ENCODE measurements around the gene CES2. TPM values are rescaled to one million over a fixed set of nuclear protein-coding genes. Genes with fewer than 3 reads are reported as not detected.
A peak's percentile ranks its signal among the peaks of the same experiment; 100 is the strongest.

Gene CES2
- total RNA-seq, 1 experiment from 2014 or later: 35.4 TPM

DNA sequence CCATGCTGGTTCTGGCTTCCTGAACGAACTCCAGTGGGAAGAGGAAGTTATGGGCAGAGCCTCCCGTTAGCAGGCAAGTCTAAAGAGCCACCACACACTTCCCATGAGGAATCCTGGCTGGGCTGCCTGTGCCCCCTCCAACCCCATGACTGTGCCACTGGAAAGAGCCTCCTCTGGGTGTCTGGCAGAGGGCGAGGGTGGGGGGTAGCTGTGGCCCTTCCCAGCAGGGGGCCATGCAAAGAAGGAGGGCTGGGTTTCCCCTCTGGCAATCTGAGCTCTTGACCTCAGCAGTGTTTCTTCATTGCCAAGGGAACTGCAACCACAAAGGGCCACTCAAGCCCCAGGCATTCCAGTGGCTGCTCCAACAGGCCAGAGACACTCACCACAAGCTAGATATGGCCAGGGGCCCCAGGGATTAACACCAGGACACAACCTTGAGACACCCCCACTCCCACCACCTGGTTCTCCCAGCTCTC lies 8.3 kb upstream of the CES2 start:
- ATAC-seq (peak; percentile 30), DNase-seq (ENCODE audit: low read depth, low spot score) (no peak)
- peaks cover 0 to 2% of the 10 kb centered on the region in 2 experiments; a peak in 1 of 4 replicates for H3K36me3 ChIP-seq (ENCODE audit: control insufficient read depth in 1 of 2, insufficient read depth in 2 of 2, low read length in 2 of 2)
- no peak overlapping the region for H3K9ac ChIP-seq (ENCODE audit: low read length)
- ChIA-PET POLR2A (no interaction called here), CTCF (interaction anchor here (1.1 to 2.8 kb wide), 2 partner anchors 17 to 32 kb away, joined by 4 to 32 read pairs; no protein-coding TSS in a partner anchor), RAD21 (ENCODE audit: low non-redundant PET in 1 of 2, low total read pairs in 2 of 2, uncharacterized antibody in 2 of 2, unreplicated experiment in 2 of 2) (no interaction called here)
- H3K4me1 ChIP-seq (ENCODE audit: control insufficient read depth in 1 of 2, insufficient read depth in 2 of 2, low read length in 2 of 2): peaks cover 21 to 50% of the 10 kb centered on the region in 2 experiments
- H3K79me2 ChIP-seq (ENCODE audit: insufficient read depth, low read length): peaks cover under 1% of the 10 kb centered on the region; the same call in 1 of the 2 replicates
- peak overlapping the region; percentile 45 for H3K4me2 ChIP-seq (ENCODE audit: low read length)
- no peaks in the 10 kb centered on the region for H3K27me3 ChIP-seq (ENCODE audit: insufficient read depth, low read length)
- no peaks in the 10 kb centered on the region for H3K9me3 ChIP-seq (ENCODE audit: control insufficient read depth in 1 of 2, insufficient read depth in 1 of 2, low read depth in 1 of 2, low read length in 2 of 2)
- no peaks in the 10 kb centered on the region for H3K9me2 ChIP-seq (ENCODE audit: insufficient read depth)
- H3K27ac ChIP-seq (ENCODE audit: low read depth, low read length): peak overlapping the region; percentile 22; the same call in 1 of the 2 replicates
- intact Hi-C loops (cut with micrococcal nuclease): no loop called here
- no peak overlapping the region for H2AFZ ChIP-seq (ENCODE audit: low read depth, low read length, poor library complexity, severe bottlenecking)
- no peaks in the 10 kb centered on the region for H4K20me1 ChIP-seq (ENCODE audit: insufficient read depth)
- no peak overlapping the region for H3K4me3 ChIP-seq (replicated peaks in 1 of 2; ENCODE audit: low read depth in 1 of 2, low read length in 2 of 2)
- TF ChIP-seq SIN3A (IDR thresholded peaks at IDR 0.05; ENCODE audit: low read depth) (no peak), CBX3 (IDR thresholded peaks at IDR 0.05; ENCODE audit: low read depth) (no peak), EGR1 (IDR thresholded peaks at IDR 0.05; ENCODE audit: low read depth) (no peak), CEBPB (IDR thresholded peaks at IDR 0.05; ENCODE audit: low read depth) (no peak)
- BruUV-seq (replicated peaks): no TSS peak

GRCh38 chr16:66927918-66928649 lies 7.2 kb upstream of the CES2 start:
- peak overlapping the region; percentile 22 for H3K27ac ChIP-seq (ENCODE audit: low read depth, low read length)

More at GRCh38 chr16:66927918-66928649, 7.2 kb upstream of the CES2 start:
- Histone ChIP-seq H2AFZ (ENCODE audit: low read depth, low read length, poor library complexity, severe bottlenecking) (no peak overlapping the region), H3K9me2 (ENCODE audit: insufficient read depth) (no peaks in the 10 kb centered on the region), H4K20me1 (ENCODE audit: insufficient read depth) (no peaks in the 10 kb centered on the region), H3K36me3 (ENCODE audit: control insufficient read depth in 1 of 2, insufficient read depth in 2 of 2, low read length in 2 of 2) (peaks cover 0 to 7% of the 10 kb centered on the region in 2 experiments; a peak in 1 of 4 replicates), H3K9me3 (ENCODE audit: control insufficient read depth in 1 of 2, insufficient read depth in 1 of 2, low read depth in 1 of 2, low read length in 2 of 2) (no peaks in the 10 kb centered on the region), H3K4me3 (replicated peaks in 1 of 2; ENCODE audit: low read depth in 1 of 2, low read length in 2 of 2) (no peak overlapping the region), H3K79me2 (ENCODE audit: insufficient read depth, low read length) (peaks cover 11% of the 10 kb centered on the region), H3K4me2 (ENCODE audit: low read length) (peak overlapping the region; percentile 45), H3K4me1 (ENCODE audit: control insufficient read depth in 1 of 2, insufficient read depth in 2 of 2, low read length in 2 of 2) (peaks cover 21 to 59% of the 10 kb centered on the region in 2 experiments), H3K9ac (ENCODE audit: low read length) (no peak overlapping the region), H3K27me3 (ENCODE audit: insufficient read depth, low read length) (no peaks in the 10 kb centered on the region)
- TF ChIP-seq, protein P1, sequence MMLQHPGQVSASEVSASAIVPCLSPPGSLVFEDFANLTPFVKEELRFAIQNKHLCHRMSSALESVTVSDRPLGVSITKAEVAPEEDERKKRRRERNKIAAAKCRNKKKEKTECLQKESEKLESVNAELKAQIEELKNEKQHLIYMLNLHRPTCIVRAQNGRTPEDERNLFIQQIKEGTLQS (IDR thresholded peaks at IDR 0.05): no peak
- TF ChIP-seq TCF7L2 (IDR thresholded peaks at IDR 0.05; ENCODE audit: borderline replicate concordance, extremely low read depth, insufficient read depth, insufficient read length) (no peak), RAD21 (IDR thresholded peaks at IDR 0.05; ENCODE audit: low read depth) (no peak), FOSL1 (IDR thresholded peaks at IDR 0.05; ENCODE audit: low read depth) (no peak), ZNF274 (IDR thresholded peaks at IDR 0.05; ENCODE audit: low read depth, low read length) (no peak), EZH2phosphoT487 (IDR thresholded peaks at IDR 0.05; ENCODE audit: borderline replicate concordance) (no peak), MAX (IDR thresholded peaks at IDR 0.05) (0 out of 2 replicates have a peak, but pooled peaks have one; percentile 17)
- CTCF ChIA-PET: interaction anchor here (1.1 to 2.8 kb wide), 12 partner anchors 13 to 523 kb away, joined by 3 to 32 read pairs (median 3); partner anchors contain the start of genes CES3 and PDP2
- RAD21 ChIA-PET (ENCODE audit: low non-redundant PET in 1 of 2, low total read pairs in 2 of 2, uncharacterized antibody in 2 of 2, unreplicated experiment in 2 of 2): interaction anchor here (1.0 to 1.4 kb wide), 2 partner anchors 33 kb away, joined by 5 to 6 read pairs; no protein-coding TSS in a partner anchor
- no peak; the same call in 1 of the 2 replicates for ATAC-seq
- no TSS peak for BruUV-seq (replicated peaks)
- no peak for DNase-seq (ENCODE audit: low read depth, low spot score)
- POLR2A ChIA-PET: no interaction called here
- intact Hi-C loops (cut with micrococcal nuclease): loop anchor here (1.0 kb wide), 1 partner anchor 33 kb away; no protein-coding TSS in a partner anchor

All from HCT116 (cell line).